IMR-90 (cell line): ENCODE measurements around the gene SLIT3. TPM values are rescaled to one million over a fixed set of nuclear protein-coding genes. Genes with fewer than 3 reads are reported as not detected.

Experiments
- ATAC-seq: fragments of 200-7000 bp; cut with Tn5 transposase; 2 replicates; pipeline ENCODE4 v1.9.1; 2020; ENCODE audit warnings: low read depth, mild to moderate bottlenecking, moderate library complexity
- BruUV-seq: library from RNA; stranded (reverse); fragments of 400-500 nt; replicated peaks from 2 replicates; lab custom pipeline; 2021; lab: Mats Ljungman, UMichigan
- CTCF ChIA-PET: fragments of 300-600 bp; formaldehyde crosslinking; extraction: SDS; loops from one replicate; lab custom pipeline; 2021; ENCODE audit warnings: antibody characterized with exemption; lab: Yijun Ruan, JAX
- POLR2A ChIA-PET: fragments of 300-600 bp; sonication (Branson Sonifier 250); formaldehyde crosslinking; loops from one replicate; lab custom pipeline; 2022; ENCODE audit warnings: antibody characterized with exemption; ENCODE audit not compliant: unreplicated experiment; lab: Charles Lee
- DNase-seq: peaks from one replicate; pipeline ENCODE4 v3.0.0; 2013
- H2AFZ ChIP-seq: replicated peaks from 2 replicates; pipeline ENCODE3; 2013; ENCODE audit warnings: low read length, mild to moderate bottlenecking; ENCODE audit not compliant: poor library complexity
- H2AK5ac ChIP-seq: 2 replicates; pipeline ENCODE4 v1.6.1; 2013; ENCODE audit warnings: low read depth, low read length, inconsistent platforms
- H2AK9ac ChIP-seq: replicated peaks from 2 replicates; pipeline ENCODE3; 2013; ENCODE audit warnings: mild to moderate bottlenecking, low read depth, low read length, moderate library complexity; ENCODE audit not compliant: poor library complexity
- H2BK120ac ChIP-seq: 2 replicates; pipeline ENCODE4 v1.6.1; 2013; ENCODE audit warnings: low read depth, low read length, inconsistent platforms
- H2BK15ac ChIP-seq: 3 replicates; pipeline ENCODE4 v1.6.1; 2013; ENCODE audit warnings: low read depth, low read length, inconsistent platforms
- H2BK20ac ChIP-seq: 2 replicates; pipeline ENCODE4 v1.6.1; 2013; ENCODE audit warnings: low read depth, mild to moderate bottlenecking, inconsistent platforms, low read length, moderate library complexity
- H2BK5ac ChIP-seq: 2 replicates; pipeline ENCODE4 v1.6.1; 2013; ENCODE audit warnings: mild to moderate bottlenecking, low read depth, low read length, inconsistent platforms; ENCODE audit not compliant: poor library complexity, severe bottlenecking
- H3K14ac ChIP-seq: replicated peaks from 2 replicates; pipeline ENCODE4 v1.6.1; 2013; ENCODE audit warnings: low read depth, low read length, inconsistent platforms
- H3K18ac ChIP-seq: 2 replicates; pipeline ENCODE4 v1.6.1; 2013; ENCODE audit warnings: low read depth, low read length, control low read depth
- H3K23ac ChIP-seq: 2 replicates; pipeline ENCODE4 v1.6.1; 2013; ENCODE audit warnings: low read depth, low read length, inconsistent platforms
- H3K27ac ChIP-seq: 2 replicates; pipeline ENCODE4 v1.5.1; 2013; ENCODE audit warnings: mild to moderate bottlenecking, control low read depth, low read length; ENCODE audit not compliant: insufficient read depth
- H3K27me3 ChIP-seq: 2 replicates; pipeline ENCODE4 v1.6.1; 2013; ENCODE audit warnings: low read length; ENCODE audit not compliant: control insufficient read depth, insufficient read depth
- H3K36me3 ChIP-seq: 2 replicates; pipeline ENCODE4 v1.6.1; 2013; ENCODE audit warnings: low read length, mixed read lengths; ENCODE audit not compliant: control insufficient read depth, insufficient read depth
- H3K4ac ChIP-seq: 2 replicates; pipeline ENCODE4 v1.6.1; 2013; ENCODE audit warnings: low read depth, low read length, inconsistent platforms
- H3K4me1 ChIP-seq: 2 replicates; pipeline ENCODE4 v1.6.1; 2013; ENCODE audit warnings: low read length, mixed read lengths; ENCODE audit not compliant: control insufficient read depth, insufficient read depth
- H3K4me2 ChIP-seq: 2 replicates; pipeline ENCODE4 v1.6.1; 2013; ENCODE audit warnings: low read depth, mild to moderate bottlenecking, control low read depth, low read length, moderate library complexity
- H3K4me3 ChIP-seq: 2 replicates; pipeline ENCODE4 v1.5.1; 2013; ENCODE audit warnings: low read depth, mild to moderate bottlenecking, control low read depth, low read length, moderate library complexity; ENCODE audit not compliant: insufficient read depth
- H3K56ac ChIP-seq: 2 replicates; pipeline ENCODE4 v1.6.1; 2013; ENCODE audit warnings: low read length, inconsistent platforms; ENCODE audit not compliant: insufficient read depth; ENCODE audit errors: extremely low read depth
- H3K79me1 ChIP-seq, 2 experiments: 2 replicates each; pipeline ENCODE4 v1.6.1; 2013; ENCODE audit warnings: low read length in 2 of 2, inconsistent platforms in 1 of 2, low read depth in 1 of 2
- H3K9ac ChIP-seq: 2 replicates; pipeline ENCODE4 v1.6.1; 2013; ENCODE audit warnings: low read depth, low read length, control low read depth
- H3K9me1 ChIP-seq: 2 replicates; pipeline ENCODE4 v1.6.1; 2013; ENCODE audit warnings: low read length, inconsistent platforms; ENCODE audit not compliant: insufficient read depth
- H3K9me3 ChIP-seq: 2 replicates; pipeline ENCODE4 v1.6.1; 2013; ENCODE audit warnings: low read length; ENCODE audit not compliant: control insufficient read depth, insufficient read depth
- H4K20me1 ChIP-seq: 2 replicates; pipeline ENCODE4 v1.6.1; 2013; ENCODE audit warnings: low read length, inconsistent platforms; ENCODE audit not compliant: insufficient read depth
- H4K5ac ChIP-seq: 2 replicates; pipeline ENCODE4 v1.6.1; 2013; ENCODE audit warnings: mild to moderate bottlenecking, low read depth, low read length, control low read depth
- H4K8ac ChIP-seq, 2 experiments: 2 replicates each; pipeline ENCODE4 v1.6.1; 2013; ENCODE audit warnings: low read depth in 2 of 2, low read length in 2 of 2, control low read depth in 1 of 2, inconsistent platforms in 1 of 2
- H4K91ac ChIP-seq: 2 replicates; pipeline ENCODE4 v1.6.1; 2013; ENCODE audit warnings: low read depth, low read length, inconsistent platforms; ENCODE audit not compliant: insufficient read depth
- BHLHE40 ChIP-seq: fragments of 150-350 bp; IDR thresholded peaks from 2 replicates; pipeline ENCODE4 v1.6.1; 2016; ENCODE audit warnings: mild to moderate bottlenecking, low read depth, low read length
- CHD1 ChIP-seq: IDR thresholded peaks from 2 replicates; pipeline ENCODE4 v1.6.1; 2012; ENCODE audit warnings: low read depth, low read length, improper control_type of control experiment
- CTCF ChIP-seq: conservative IDR thresholded peaks from 2 replicates; pipeline ENCODE4 v1.5.1; 2012; ENCODE audit warnings: mild to moderate bottlenecking, low read depth, low read length, improper control_type of control experiment
- MAFK ChIP-seq: IDR thresholded peaks from 2 replicates; pipeline ENCODE4 v1.6.1; 2012; ENCODE audit warnings: low read depth, low read length, improper control_type of control experiment
- MAZ ChIP-seq: IDR thresholded peaks from 2 replicates; pipeline ENCODE4 v1.6.1; 2012; ENCODE audit warnings: low read depth, mild to moderate bottlenecking, low read length, improper control_type of control experiment, moderate library complexity, borderline replicate concordance
- NFE2L2 ChIP-seq: fragments of 150-350 bp; IDR thresholded peaks from 2 replicates; pipeline ENCODE4 v1.6.1; 2016; ENCODE audit warnings: low read depth, mild to moderate bottlenecking, low read length
- POLR2A ChIP-seq: IDR thresholded peaks from 2 replicates; pipeline ENCODE4 v1.6.1; 2012; ENCODE audit warnings: mild to moderate bottlenecking, low read depth, low read length
- RAD21 ChIP-seq: IDR thresholded peaks from 2 replicates; pipeline ENCODE4 v1.6.1; 2012; ENCODE audit warnings: low read length, improper control_type of control experiment
- RCOR1 ChIP-seq: IDR thresholded peaks from 2 replicates; pipeline ENCODE4 v1.6.1; 2012; ENCODE audit warnings: mild to moderate bottlenecking, low read length, improper control_type of control experiment; ENCODE audit not compliant: insufficient replicate concordance
- RFX5 ChIP-seq: IDR thresholded peaks from 2 replicates; pipeline ENCODE4 v1.8.0; 2012; ENCODE audit warnings: low read depth, mild to moderate bottlenecking, low read length, moderate library complexity
- WGBS, 2 experiments: methylation state at CpG; one replicate each; pipeline versions ENCODE4 v1.1.5 to v1.1.7; 2013; ENCODE audit warnings: missing lambda C conversion rate in 2 of 2; ENCODE audit not compliant: insufficient read length in 1 of 2; ENCODE audit errors: extremely low coverage in 2 of 2; 5-methylcytosine and 5-hydroxymethylcytosine counted together
- dilution Hi-C: fragments of 300-500 bp; cut with HindIII; formaldehyde crosslinking; loops from one replicate; pipeline ENCODE4 v1.14.3; 2018; ENCODE audit warnings: low sequenced_read_pairs; ENCODE audit not compliant: unreplicated experiment
- in situ Hi-C: fragments of 300-500 bp; cut with MboI; formaldehyde crosslinking; loops from 3 replicates; pipeline ENCODE4 v1.14.3; 2019; ENCODE audit warnings: low sequenced_read_pairs, inconsistent platforms, mixed read lengths
- intact Hi-C: fragments of 100-400 bp; cut with micrococcal nuclease; formaldehyde crosslinking; loops from 2 replicates; pipeline ENCODE4 v1.10.0; 2022
- polyA plus RNA-seq, 3 experiments: library from polyadenylated mRNA; depleted of rRNA; stranded (reverse); fragments of >200 nt; gene quantifications; 2 replicates each; pipeline ENCODE4 v1.2.3, GENCODE V29; 2012; ENCODE audit warnings: low replicate concordance in 1 of 3
- total RNA-seq: library from RNA; depleted of rRNA; stranded (reverse); fragments of >200 nt; gene quantifications from 2 replicates; pipeline ENCODE4 v1.2.3, GENCODE V29; 2012
- TF ChIP-seq, protein P1 (sequence below): fragments of 150-350 bp; IDR thresholded peaks from 2 replicates; pipeline ENCODE4 v1.6.1; 2017; ENCODE audit warnings: mild to moderate bottlenecking, antibody characterized with exemption, low read length, low read depth

SLIT3 gene
- total and polyA plus RNA-seq, 2 of the 4 experiments (the other 2 are of a cell fraction) = 0.18 to 0.50 TPM

- no peak for TF ChIP-seq RFX5
Measured at GRCh38 chr5:169286572-169287300, 14.2 kb downstream of the SLIT3 start (continued).

DNA sequence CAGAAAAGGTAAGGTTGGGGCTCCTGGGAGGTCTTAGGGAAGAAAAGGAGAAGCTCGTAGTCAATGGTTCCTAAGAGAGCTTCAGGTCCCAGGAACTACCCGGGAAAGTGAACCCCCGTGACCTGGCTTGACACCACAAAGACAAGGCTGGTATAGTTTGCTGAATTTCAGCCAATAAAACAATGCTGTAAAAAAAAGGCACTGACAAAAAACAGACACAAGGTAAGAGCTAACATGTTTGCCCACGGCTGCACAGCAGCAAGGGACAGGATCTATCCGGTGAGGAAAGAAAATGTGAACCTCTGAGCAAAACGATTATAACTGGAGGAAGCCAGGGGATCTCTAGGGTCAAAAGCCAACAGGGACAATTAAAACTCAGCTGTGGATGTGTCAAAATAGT is 17.1 kb downstream of the SLIT3 start:
- Histone ChIP-seq H3K14ac (no peak overlapping the region), H2BK20ac (no peak overlapping the region), H2BK5ac (no peak overlapping the region), H3K9ac (no peak overlapping the region), H3K9me3 (no peaks in the 10 kb centered on the region), H3K4me1 (no peaks in the 10 kb centered on the region), H4K91ac (no peak overlapping the region), H3K4me2 (no peak overlapping the region), H2AK5ac (no peak overlapping the region), H3K9me1 (no peaks in the 10 kb centered on the region), H3K23ac (no peak overlapping the region), H3K27ac (no peak overlapping the region), H3K56ac (no peak overlapping the region), H4K8ac (no peak overlapping the region), H3K27me3 (no peaks in the 10 kb centered on the region), H2BK120ac (no peak overlapping the region), H2BK15ac (no peak overlapping the region), H4K20me1 (no peaks in the 10 kb centered on the region), H3K4me3 (no peak overlapping the region), H3K79me1 (no peaks in the 10 kb centered on the region), H3K4ac (no peak overlapping the region), H2AK9ac (no peak overlapping the region), H4K5ac (no peak overlapping the region), H3K18ac (no peak overlapping the region), H2AFZ (no peak overlapping the region), H3K36me3 (no peaks in the 10 kb centered on the region)
- WGBS, 2 experiments = 77% methylated on average over 6 of the region's 6 CpGs; no CpG with 5 or more reads in 1 of the 2 experiments
- intact Hi-C loops (no loop called here), in situ Hi-C loops (loop anchor here (25.0 kb wide), 1 partner anchor 1022 kb away; no protein-coding TSS in a partner anchor), dilution Hi-C loops (no loop called here)
- ChIA-PET CTCF (interaction anchor here (0.6 kb wide), 1 partner anchor 397 kb away, joined by 9 read pairs; no protein-coding TSS in a partner anchor), POLR2A (no interaction called here)
- BruUV-seq = no TSS peak
- TF ChIP-seq BHLHE40 = no peak
- no peak for TF ChIP-seq CHD1
- no peak for TF ChIP-seq MAFK
- TF ChIP-seq POLR2A = no peak
- no peak for TF ChIP-seq CTCF
- no peak for TF ChIP-seq MAZ
- TF ChIP-seq RFX5 = no peak
- TF ChIP-seq NFE2L2 = no peak
- TF ChIP-seq RCOR1 = no peak
- no peak for TF ChIP-seq RAD21
- TF ChIP-seq, protein P1, sequence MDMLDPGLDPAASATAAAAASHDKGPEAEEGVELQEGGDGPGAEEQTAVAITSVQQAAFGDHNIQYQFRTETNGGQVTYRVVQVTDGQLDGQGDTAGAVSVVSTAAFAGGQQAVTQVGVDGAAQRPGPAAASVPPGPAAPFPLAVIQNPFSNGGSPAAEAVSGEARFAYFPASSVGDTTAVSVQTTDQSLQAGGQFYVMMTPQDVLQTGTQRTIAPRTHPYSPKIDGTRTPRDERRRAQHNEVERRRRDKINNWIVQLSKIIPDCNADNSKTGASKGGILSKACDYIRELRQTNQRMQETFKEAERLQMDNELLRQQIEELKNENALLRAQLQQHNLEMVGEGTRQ = no peak
- ATAC-seq = no peak
- no peak for DNase-seq
